Cardiac septum (tissue), 1 donor: ENCODE measurements around the gene CNST. TPM values are rescaled to one million over a fixed set of nuclear protein-coding genes. Genes with fewer than 3 reads are reported as not detected.
A peak's percentile ranks its signal among the peaks of the same experiment; 100 is the strongest.
"Not testable (repeated sequence)": the region's sequence is repeated elsewhere in the genome, so short reads cannot be mapped to it uniquely, and the experiment has no call there.

Experiments
- DNase-seq: peaks from one replicate; pipeline ENCODE4 v3.0.0-alpha.2; 2020; ENCODE audit warnings: low spot score
- intact Hi-C: fragments of 100-400 bp; cut with DNase I; formaldehyde crosslinking; loops from one replicate; pipeline ENCODE4 v1.14.0; 2022
- total RNA-seq: library from RNA; stranded (reverse); fragmentation: NEBNext Ultra II Directional; extraction: Animal tissue kit (Norgen Biotek cat#: 25700); gene quantifications from one replicate; pipeline ENCODE4 v1.2.1, GENCODE V29; 2021
- donor health status: DM: no; HTN: no; CAD: no.

Gene CNST
- total RNA-seq, 1 donor from 2014 or later, result 10.9 TPM

DNA sequence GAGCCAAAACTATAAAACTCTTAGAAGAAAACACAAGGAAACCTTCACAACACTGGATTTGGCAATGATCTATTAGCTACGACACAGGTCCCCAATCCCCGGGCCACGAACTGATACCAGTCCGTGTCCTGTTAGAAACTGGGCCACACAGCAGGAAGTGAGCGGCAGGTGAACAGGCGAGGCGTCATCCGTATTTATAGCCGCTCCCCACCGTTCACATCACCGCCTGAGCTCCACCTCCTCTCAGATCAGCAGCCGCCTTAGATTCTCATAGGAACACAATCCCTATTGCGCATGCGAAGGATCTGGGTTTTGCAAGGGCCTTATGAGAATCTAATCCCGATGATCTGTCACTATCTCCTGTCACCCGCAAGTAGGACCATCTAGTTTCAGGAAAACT is 12.1 kb upstream of the CNST start:
- intact Hi-C loops, result no loop called here
- DNase-seq, result no peak

DNA sequence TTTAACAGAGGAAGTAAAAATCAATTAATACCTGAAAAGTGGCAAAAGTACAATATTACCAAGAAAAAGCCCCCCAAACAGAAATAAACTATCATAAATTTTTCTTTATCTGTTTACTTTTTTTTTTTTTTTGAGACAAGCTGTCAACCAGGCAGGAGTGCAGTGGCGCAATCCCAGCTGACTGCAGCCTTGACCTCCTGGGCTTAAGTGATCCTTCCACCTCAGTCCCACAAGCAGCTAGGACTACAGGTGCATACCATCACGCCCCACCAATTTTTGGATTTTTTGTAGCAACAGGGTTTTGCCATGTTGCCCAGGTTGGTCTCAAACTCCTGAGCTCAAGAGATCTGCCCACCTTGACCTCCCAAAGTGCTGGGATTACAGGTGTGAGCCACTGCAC is 8.2 kb upstream of the CNST start:
- DNase-seq, result no peak
- intact Hi-C loops, result no loop called here

DNA sequence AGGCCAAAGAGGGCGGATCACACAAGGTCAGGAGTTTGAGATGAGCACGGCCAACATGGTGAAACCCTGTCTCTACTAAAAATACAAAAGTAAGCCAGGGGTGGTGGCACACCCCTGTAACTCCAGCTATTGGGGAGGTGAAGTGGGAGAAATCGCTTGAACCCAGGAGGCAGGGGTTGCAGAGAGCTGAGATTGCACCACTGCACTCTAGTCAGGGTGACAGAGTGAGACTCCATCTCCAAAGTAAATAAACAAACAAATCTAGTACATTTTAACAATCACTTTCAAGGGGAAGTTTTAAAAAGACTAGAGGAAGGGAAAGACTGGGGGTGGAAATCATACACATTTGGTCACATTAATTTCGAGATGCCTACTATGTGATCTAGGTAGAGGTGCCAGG is 6.9 kb upstream of the CNST start:
- DNase-seq, result no peak
- intact Hi-C loops, result no loop called here

DNA sequence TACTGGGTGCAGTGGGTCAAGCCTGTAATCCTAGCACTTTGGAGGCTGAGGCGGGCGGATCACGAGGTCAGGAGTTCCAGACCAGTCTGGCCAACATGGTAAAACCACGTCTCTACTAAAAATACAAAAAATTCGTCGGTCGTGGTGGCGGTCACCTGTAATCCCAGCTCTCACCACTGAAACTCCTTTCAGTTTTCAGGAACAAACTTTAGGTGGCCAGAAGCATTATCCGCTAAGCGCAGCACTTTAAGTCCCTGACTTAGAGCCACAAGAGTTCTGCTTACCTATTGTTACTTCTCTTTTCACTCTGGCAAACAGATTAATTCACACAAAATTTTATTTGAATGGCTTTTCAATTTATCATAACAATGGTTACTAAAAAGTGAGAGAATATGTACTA is 5.4 kb upstream of the CNST start:
- intact Hi-C loops, result loop anchor here (10.0 kb wide), 1 partner anchor 164 kb away; the partner anchor contains the start of gene SCCPDH
- not testable (repeated sequence) for DNase-seq

DNA sequence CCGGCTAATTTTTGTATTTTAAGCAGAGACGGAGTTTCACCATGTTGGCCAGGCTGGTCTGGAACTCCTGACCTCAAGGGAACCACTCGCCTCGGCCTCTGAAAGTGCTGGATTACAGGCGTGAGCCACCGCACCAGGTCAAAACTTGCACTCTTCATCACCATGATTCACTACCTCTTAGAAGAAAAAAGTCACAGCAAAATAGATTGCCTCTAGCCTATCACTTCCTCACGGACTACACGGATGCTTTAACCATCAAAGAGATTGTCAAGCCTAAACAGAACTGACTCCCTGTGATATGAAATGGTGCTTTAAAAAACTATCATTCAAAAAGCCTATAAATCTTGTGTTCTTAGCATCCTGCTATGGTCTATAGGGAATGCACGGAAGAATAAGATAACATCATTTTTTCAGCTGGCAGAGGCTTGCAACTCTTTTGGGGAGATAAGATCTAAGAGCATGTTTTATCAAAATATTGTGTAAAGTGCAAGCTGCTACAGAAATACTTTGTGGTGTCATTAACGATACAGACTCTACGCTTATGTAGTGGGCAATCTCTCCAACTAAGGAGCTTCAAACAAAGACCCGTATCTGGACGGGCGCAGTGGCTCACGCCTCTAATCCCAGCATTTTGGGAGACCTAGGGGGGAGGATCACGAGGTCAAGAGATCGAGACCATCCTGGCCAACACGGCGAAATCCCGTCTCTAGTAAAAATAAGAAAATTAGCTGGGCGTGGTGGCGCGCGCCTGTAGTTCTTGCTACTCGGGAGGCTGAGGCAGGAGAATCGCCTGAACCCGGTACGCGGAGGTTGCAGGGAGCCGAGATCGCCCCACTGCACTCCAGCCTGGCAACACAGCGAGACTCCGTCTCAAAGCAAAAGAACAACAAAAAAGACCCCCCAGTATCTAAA is 1.2 kb upstream of the CNST start:
- intact Hi-C loops, result loop anchor here (5.0 to 10.0 kb wide), 4 partner anchors 58 to 160 kb away; partner anchors contain the start of genes SCCPDH and SMYD3

DNA sequence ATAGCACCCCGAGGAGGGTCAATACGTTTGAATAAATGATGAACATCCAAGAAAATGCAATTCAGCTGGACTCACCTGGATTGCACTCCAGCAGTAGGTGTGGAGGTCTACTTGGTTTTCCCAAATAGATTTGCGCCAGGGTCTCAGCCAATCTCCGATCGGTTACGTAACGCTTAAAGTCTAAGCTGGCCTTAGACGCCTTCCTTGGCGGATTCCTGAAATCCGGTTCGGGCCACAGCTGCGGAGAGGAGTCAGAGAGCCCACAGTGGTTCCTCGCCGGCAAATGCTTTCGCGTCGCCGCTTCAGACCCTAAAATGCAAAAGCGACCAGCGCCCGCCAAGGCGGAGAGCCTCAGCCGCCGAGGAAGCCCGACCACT is 517 bp upstream of the CNST start:
- DNase-seq, result no peak
- intact Hi-C loops, result loop anchor here (2.0 to 10.0 kb wide), 5 partner anchors 43 to 159 kb away; partner anchors contain the start of genes SCCPDH and SMYD3

More for the DNA sequence above, 1.2 kb upstream of the CNST start:
- no peak for DNase-seq

DNA sequence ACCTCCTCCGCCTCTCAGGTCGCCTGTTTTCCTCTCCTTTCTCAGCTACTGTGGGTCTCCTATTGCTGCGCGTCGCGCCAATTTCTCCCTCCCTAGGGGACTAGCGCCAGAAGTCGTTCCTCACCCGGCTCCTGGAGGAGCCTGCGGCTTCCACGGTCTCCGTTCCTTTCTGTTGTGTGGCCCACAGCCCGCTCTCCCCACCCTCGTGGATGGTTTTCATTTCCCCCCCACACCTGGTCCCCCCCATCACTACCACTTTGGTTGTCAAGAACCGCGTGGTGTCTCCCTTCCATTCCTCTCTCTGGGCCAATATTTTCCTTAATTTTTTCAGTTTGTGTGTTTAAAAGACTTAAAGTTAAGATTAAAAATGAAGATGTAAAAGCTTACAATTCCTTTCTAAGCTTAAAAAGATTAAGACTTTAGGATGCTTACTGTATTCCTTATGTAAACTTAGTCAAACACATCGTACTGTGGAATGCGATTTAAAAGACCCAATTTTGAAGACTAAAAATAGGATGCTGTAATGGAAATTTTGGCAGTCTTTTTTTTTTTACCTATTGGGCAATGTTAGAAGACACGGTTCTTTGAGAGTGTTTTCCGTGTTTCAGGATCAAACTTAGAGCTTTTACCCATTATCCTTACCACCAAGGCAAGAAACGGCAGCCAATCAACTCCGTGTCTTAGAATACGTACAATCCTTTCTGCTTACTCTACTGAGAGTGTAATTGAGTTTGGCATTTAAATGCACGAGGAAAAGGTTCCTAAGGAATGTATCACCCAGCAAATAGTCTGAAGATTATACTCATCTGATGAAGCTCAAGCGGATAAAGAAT is 773 bp downstream of the CNST start:
- peak; percentile 77 for DNase-seq
- intact Hi-C loops, result loop anchor here (2.0 to 10.0 kb wide), 5 partner anchors 42 to 158 kb away; partner anchors contain the start of genes SCCPDH and SMYD3

DNA sequence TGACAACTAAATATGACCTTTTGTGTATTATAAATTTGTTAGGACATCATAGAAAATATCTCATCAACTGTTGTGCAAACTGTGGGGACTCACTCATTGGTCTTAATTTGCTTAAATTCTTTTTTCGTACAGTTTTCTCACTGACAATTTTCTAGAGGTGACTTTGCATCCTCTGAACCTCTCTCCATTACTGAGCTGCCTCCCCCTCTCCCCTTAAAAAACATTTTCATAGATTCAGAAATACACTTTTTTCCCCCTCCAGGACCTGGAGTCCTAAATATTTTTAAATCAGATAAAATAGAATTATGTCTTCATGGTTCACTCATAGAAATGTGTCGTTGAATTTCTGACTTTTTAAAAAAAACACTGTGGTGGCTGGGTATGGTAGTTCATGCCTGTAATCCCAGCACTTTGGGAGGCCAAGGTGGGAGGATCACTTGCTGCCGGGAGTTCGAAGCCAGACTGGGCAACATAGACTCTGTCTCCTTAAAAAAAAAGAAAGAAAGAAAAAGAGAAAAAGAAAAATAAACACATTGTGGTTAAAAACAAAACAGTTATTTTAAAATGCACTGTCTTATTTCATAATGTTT is 1.5 kb downstream of the CNST start:
- no peak for DNase-seq
- intact Hi-C loops, result loop anchor here (2.0 to 10.0 kb wide), 5 partner anchors 41 to 157 kb away; partner anchors contain the start of genes SCCPDH and SMYD3

DNA sequence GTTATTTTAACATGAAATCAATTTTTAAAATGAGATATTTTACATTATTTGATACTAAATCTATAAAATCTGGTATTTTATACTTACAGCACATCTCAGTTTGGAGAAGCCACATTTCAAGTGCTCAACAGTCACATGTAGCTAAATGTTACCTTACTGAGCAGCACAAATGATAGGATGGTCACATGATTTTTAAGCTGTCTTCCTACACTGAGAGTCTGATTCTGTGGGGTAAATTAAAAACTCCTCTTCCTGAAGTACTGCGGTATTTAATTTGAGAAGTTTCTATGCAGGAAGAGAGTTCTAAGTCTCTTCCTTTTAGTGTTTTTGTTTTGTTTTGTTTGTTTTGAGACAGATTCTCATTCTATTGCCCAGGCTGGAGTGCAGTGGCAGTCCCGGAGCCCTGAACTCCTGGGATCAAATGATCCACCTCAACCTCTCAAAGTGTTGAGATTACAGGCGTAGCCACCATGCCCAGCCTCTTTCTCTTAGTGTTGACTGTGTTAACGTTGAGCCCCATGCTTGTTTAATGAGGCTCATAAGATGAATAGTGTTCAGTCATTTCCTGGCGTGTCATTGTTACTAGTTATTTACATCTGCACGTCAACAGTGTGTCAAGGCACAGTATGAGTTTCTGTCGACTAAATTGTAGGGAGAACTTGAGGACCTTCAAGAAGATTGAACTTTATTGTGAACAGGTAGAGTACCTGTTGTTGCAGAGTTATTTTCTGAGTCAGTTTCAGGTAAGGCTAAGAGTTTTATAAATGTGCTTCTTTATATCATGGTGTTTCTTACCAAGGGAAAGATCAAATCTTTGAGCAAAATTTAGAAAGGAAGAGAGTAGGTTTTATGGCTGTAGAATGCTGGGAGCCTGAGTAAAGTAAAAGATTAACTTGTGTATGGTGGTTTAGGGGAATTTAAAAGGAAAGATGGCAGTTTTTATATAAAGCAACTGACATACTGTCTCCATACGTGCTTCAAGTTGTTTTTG is 3.3 kb downstream of the CNST start:
- intact Hi-C loops, result loop anchor here (5.0 to 10.0 kb wide), 4 partner anchors 62 to 155 kb away; partner anchors contain the start of genes SCCPDH and SMYD3
- no peak for DNase-seq

DNA sequence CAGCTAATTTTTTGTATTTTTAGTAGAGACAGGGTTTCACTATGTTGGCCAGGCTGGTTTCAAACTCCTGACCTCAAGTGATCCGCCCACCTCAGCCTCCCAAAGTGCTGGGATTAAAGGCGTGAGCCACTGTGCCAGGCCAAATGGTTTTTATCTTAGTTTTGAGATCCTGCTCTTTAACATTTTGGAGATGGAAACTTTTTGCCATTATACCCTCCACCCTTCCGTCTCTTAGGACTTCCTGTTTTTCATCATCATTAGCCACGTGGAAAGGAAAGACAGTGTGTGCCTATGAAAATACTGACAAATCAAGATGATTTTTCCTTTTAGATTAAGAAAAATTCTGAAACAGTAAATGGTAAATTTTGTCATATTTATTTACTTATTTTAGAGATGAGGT is 5.1 kb downstream of the CNST start:
- DNase-seq, intact Hi-C loops: not testable (repeated sequence)

DNA sequence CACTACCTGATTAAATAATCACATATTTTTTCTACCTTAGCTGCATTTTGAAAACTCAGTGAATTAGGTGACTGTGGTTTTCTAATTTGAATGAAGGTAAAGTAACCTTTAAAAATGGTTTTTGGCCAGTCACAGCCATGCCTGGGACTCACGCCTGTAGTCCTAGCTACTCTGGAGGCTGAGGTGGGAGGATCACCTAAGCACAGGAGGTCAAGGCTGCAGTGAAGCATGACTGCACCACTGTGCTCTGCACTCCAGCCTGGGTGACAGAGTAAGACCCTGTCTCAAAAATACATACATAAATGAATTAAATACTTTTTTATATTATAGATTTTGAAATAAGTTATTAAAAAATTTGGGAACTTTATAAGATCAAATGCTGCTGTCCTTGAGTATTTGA is 5.7 kb downstream of the CNST start:
- DNase-seq, result no peak
- intact Hi-C loops, result no loop called here

DNA sequence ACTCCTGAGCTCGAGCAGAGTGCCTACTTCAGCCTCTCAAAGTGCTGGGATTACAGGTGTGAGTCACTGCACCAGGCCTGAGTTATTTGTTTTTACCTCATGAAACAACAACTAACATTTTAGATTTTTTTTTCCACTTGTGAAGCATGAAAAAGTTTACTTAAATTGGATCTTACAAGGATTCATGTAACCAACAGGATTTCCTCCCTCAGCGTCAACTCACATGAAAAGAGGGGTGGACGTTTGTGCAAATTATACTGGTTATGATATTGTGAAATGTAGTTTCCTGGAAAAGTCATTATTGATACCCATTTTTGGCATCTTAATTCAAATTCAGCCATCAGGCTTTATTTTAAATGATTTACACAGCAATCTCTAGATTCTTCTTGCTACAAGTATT is 6.5 kb downstream of the CNST start:
- DNase-seq, result no peak
- intact Hi-C loops, result no loop called here

DNA sequence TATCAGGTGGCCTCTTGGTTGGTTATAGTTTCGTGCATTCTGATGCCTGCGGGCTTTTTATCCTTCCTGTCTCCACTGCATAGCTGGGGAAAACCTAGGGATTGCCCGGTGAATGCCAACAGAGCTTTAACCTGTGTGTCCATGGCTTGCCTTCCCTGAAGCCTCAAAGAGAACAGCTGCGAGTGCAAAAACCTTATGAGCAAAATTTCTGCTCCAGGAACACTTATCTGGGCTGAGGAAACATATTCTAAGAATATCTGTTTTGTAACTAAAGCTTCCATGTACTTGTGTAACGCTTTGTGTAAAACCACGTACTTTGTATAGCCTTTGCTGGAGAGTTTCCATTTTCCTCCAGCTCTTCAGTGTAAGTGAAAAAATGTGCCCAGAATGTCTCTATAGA is 7.2 kb downstream of the CNST start:
- intact Hi-C loops, result no loop called here

DNA sequence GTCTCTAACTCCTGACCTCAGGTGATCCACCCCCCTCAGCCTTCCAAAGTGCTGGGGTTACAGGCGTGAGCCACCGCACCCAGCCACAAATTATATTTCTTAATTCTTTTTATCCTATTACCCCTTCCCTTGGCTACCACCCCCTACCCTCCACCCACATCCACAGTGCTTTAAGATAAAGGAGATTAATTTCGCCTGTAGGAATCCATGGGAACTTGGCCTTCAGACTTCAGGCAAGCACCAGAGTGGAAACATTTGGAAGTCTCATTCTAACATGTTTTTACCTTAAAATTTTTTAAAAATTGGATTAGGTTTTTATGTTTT is 10.4 kb downstream of the CNST start:
- no peak for DNase-seq
- intact Hi-C loops, result no loop called here

More for the DNA sequence above, 7.2 kb downstream of the CNST start:
- DNase-seq, result no peak

DNA sequence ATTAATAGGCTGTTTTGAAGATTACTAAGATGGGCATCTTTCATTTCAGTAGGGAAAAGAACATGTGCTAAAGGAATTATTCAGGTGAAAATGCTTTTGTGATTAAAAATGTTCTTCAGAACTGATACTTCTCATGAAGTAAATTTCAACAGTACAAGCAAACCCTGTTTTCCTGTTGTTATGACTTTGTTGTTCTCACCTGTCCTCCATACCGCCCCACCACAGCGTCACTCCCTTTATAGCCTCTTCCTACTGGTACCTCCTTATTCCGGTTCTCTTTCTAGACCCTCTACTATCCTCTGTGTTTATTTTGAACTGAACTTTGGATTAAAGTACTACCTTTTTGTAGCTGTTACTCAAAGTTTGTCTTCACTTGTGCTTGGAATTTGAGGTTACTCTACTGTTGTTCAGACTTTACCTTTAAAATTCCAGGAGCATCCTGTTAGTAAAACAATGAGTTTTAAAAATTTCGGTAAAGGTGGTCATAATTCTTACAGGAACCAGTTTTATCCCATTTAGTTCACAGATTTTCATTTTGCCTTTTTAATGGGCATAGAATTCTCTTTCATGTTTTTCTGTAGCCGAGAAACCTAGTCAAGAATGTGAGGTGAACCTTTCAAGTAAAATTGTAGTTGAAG is 10.9 kb downstream of the CNST start:
- intact Hi-C loops, result no loop called here
- DNase-seq, result no peak

DNA sequence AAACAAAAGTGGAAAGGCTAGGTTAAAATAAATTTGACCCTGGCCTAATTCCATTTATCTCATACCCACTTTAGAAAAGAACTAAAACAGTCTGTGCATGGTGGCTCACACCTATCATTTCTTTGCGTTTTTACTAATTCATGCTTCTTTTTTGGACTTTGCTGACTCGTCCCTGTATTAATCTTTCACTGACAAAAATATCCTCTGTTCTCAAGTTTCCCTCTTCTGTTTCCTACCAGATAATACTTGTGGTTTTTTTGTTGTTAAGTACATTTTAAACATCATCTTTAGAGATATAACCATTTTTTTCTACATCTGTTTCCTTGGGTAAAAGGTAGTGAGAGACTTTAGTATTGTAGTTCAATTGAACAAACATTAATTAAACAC is 11.5 kb downstream of the CNST start:
- intact Hi-C loops, result no loop called here
- no peak for DNase-seq

DNA sequence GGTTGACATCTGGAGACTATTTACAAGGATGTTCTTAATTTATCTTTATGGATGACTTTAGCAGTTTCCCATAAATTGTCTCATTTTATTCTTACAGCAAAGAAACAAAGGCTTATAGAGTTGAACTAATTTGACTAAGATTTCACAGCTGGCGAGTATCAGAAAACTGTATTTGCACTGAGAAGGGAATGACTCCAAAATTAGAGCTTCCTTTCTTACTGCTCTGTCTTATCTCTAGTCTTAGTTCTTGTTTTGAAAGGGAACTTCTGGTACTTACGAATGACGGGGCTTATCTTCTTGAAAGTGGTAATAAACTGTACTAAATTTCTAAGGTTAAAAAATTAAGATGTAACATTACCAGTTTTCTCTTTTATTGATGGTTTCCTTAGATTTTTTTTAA is 13.6 kb downstream of the CNST start:
- intact Hi-C loops, result no loop called here
- no peak for DNase-seq
